Ishikawa (cell line): ENCODE results near the gene GATB.

Source experiments
- CEBPB ChIP-seq: IDR thresholded peaks from 2 replicates; pipeline ENCODE4 v1.6.1; 2012
- CREB1 ChIP-seq: IDR thresholded peaks from 2 replicates; pipeline ENCODE4 v1.6.1; 2012; ENCODE audit warnings: low read depth
- EGR1 ChIP-seq: IDR thresholded peaks from 2 replicates; pipeline ENCODE4 v1.6.1; 2012
- EP300 ChIP-seq: IDR thresholded peaks from 2 replicates; pipeline ENCODE4 v1.6.1; 2012; ENCODE audit warnings: borderline replicate concordance
- FOXM1 ChIP-seq: IDR thresholded peaks from 2 replicates; pipeline ENCODE4 v1.6.1; 2012; ENCODE audit warnings: low read depth, borderline replicate concordance
- MAX ChIP-seq: IDR thresholded peaks from 2 replicates; pipeline ENCODE4 v1.6.1; 2012
- NFIC ChIP-seq: IDR thresholded peaks from 2 replicates; pipeline ENCODE4 v1.6.1; 2012
- RAD21 ChIP-seq: IDR thresholded peaks from 2 replicates; pipeline ENCODE4 v1.6.1; 2012; ENCODE audit warnings: low read depth
- TAF1 ChIP-seq: IDR thresholded peaks from 2 replicates; pipeline ENCODE4 v1.6.1; 2012; ENCODE audit warnings: low read depth, mild to moderate bottlenecking
- TCF12 ChIP-seq: IDR thresholded peaks from 2 replicates; pipeline ENCODE4 v1.6.1; 2012; ENCODE audit warnings: low read depth
- TEAD4 ChIP-seq: IDR thresholded peaks from 2 replicates; pipeline ENCODE4 v1.6.1; 2012
- YY1 ChIP-seq: IDR thresholded peaks from 2 replicates; pipeline ENCODE4 v1.6.1; 2012; ENCODE audit warnings: low read depth
- ZBTB7A ChIP-seq: IDR thresholded peaks from 2 replicates; pipeline ENCODE4 v1.6.1; 2012; ENCODE audit warnings: low read depth
- TF ChIP-seq, protein P1 (sequence below): IDR thresholded peaks from 2 replicates; pipeline ENCODE4 v1.6.1; 2012
- TF ChIP-seq, protein P2 (sequence below): IDR thresholded peaks from 2 replicates; pipeline ENCODE4 v1.6.1; 2012; ENCODE audit warnings: low read depth, mild to moderate bottlenecking

Gene GATB

DNA sequence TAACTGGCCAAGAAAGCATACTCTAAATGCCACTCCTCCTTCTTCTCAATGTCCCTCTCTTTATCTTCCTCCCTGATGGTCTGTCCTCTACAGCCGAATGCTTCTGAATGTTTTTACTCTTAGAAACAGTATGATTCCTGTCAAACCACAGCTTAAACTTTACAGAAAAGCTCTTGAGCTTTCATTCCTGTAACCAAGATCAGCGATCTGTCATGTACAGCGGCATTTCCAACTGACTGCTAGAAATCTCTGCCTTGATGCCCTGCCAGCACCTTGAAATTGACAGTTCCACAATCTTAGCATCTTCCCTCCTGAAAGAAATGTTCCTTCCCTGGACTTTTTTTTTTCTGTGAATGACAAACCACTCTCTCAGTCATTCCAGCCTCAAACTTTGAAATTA, 11.5 kb upstream of the GATB start:
- TF ChIP-seq NFIC (no peak), ZBTB7A (no peak), EP300 (no peak), MAX (no peak), TAF1 (no peak), TEAD4 (no peak), CEBPB (no peak), FOXM1 (no peak), RAD21 (no peak), EGR1 (no peak), CREB1 (no peak), TCF12 (no peak), YY1 (no peak)
- TF ChIP-seq, protein P1, sequence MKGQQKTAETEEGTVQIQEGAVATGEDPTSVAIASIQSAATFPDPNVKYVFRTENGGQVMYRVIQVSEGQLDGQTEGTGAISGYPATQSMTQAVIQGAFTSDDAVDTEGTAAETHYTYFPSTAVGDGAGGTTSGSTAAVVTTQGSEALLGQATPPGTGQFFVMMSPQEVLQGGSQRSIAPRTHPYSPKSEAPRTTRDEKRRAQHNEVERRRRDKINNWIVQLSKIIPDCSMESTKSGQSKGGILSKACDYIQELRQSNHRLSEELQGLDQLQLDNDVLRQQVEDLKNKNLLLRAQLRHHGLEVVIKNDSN: no peak
- TF ChIP-seq, protein P2, sequence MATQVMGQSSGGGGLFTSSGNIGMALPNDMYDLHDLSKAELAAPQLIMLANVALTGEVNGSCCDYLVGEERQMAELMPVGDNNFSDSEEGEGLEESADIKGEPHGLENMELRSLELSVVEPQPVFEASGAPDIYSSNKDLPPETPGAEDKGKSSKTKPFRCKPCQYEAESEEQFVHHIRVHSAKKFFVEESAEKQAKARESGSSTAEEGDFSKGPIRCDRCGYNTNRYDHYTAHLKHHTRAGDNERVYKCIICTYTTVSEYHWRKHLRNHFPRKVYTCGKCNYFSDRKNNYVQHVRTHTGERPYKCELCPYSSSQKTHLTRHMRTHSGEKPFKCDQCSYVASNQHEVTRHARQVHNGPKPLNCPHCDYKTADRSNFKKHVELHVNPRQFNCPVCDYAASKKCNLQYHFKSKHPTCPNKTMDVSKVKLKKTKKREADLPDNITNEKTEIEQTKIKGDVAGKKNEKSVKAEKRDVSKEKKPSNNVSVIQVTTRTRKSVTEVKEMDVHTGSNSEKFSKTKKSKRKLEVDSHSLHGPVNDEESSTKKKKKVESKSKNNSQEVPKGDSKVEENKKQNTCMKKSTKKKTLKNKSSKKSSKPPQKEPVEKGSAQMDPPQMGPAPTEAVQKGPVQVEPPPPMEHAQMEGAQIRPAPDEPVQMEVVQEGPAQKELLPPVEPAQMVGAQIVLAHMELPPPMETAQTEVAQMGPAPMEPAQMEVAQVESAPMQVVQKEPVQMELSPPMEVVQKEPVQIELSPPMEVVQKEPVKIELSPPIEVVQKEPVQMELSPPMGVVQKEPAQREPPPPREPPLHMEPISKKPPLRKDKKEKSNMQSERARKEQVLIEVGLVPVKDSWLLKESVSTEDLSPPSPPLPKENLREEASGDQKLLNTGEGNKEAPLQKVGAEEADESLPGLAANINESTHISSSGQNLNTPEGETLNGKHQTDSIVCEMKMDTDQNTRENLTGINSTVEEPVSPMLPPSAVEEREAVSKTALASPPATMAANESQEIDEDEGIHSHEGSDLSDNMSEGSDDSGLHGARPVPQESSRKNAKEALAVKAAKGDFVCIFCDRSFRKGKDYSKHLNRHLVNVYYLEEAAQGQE: no peak

- TF ChIP-seq RAD21 (no peak), TCF12 (no peak), ZBTB7A (no peak), TEAD4 (no peak), EGR1 (no peak), NFIC (no peak), TAF1 (no peak), YY1 (no peak), CEBPB (no peak), EP300 (no peak)
These were observed 10.9 kb upstream of the GATB start for GRCh38 chr4:151771664-151772063.

- TF ChIP-seq CREB1 (no peak), CEBPB (no peak), TAF1 (no peak), RAD21 (no peak), EGR1 (no peak), ZBTB7A (no peak), YY1 (no peak), EP300 (no peak), TEAD4 (no peak), MAX (no peak), TCF12 (no peak), NFIC (no peak), FOXM1 (no peak)
- TF ChIP-seq, protein P2: no peak
- TF ChIP-seq, protein P1: no peak
These were observed 9.3 kb upstream of the GATB start for GRCh38 chr4:151770154-151770553.

- TF ChIP-seq, protein P1: no peak
- TF ChIP-seq TCF12 (no peak), FOXM1 (no peak), EGR1 (no peak), TAF1 (no peak), MAX (no peak)
These were observed 8.0 kb upstream of the GATB start for GRCh38 chr4:151768835-151769234.

DNA sequence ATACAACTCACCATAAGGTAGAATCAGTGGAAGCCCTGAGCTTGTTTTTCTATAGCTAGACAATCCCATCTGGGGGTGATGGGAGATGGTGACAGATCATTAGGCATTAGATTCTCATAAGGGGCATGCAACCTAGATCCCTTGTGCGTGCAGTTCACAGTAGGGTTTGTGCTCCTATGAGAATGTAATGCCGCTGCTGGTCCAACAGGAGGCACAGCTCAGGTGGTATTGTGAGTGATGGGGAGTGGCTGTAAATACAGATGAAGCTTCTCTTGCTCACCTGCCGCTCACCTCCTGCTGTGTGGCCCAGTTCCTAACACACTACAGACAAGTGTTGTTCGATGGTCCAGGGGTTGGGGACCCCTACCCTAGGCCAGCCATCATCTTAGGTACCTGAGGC, 5.9 kb upstream of the GATB start:
- TF ChIP-seq RAD21: peak; percentile 44
- no peak for TF ChIP-seq CREB1

- TF ChIP-seq FOXM1: no peak
- no peak for TF ChIP-seq YY1
- TF ChIP-seq, protein P1: no peak
- TF ChIP-seq NFIC: no peak
- no peak for TF ChIP-seq CREB1
- TF ChIP-seq EP300: no peak
These were observed 805 bp downstream of the GATB start for GRCh38 chr4:151760002-151760401.
